ENCODE data around the gene STAC2.

GRCh38 chr17:39264119-39264518 lies 38.4 kb upstream of the STAC2 start:
- TF ChIP-seq POLR2AphosphoS5 (IDR thresholded peaks at IDR 0.05) (no peak), CTCF (IDR thresholded peaks at IDR 0.05) (no peak)

Measured in sigmoid colon (tissue), 4 donors.